OCI-LY1 (cell line): ENCODE results near the gene CD2BP2.

ENCODE experiments used
- H2AFZ ChIP-seq: fragments of 200-600 bp; sonication (generic), shearing (Covaris generic); 2 replicates; pipeline ENCODE4 v1.6.0; 2014; ENCODE audit warnings: antibody characterized with exemption, mild to moderate bottlenecking, low read length
- H3F3A ChIP-seq: fragments of 200-600 bp; sonication (generic), shearing (Covaris generic); 2 replicates; pipeline ENCODE4 v1.6.0; 2014; ENCODE audit warnings: mild to moderate bottlenecking, antibody characterized with exemption, low read length, moderate library complexity; ENCODE audit not compliant: insufficient read depth
- H3K27ac ChIP-seq: fragments of 200-600 bp; sonication (generic); 2 replicates; pipeline ENCODE4 v1.5.1; 2014; ENCODE audit warnings: low read length, mixed run types, mild to moderate bottlenecking, low read depth; ENCODE audit not compliant: poor library complexity, severe bottlenecking
- H3K27me3 ChIP-seq: fragments of 200-600 bp; sonication (generic); 2 replicates; pipeline ENCODE4 v1.6.0; 2014; ENCODE audit warnings: antibody characterized with exemption, mild to moderate bottlenecking, low read length, moderate library complexity; ENCODE audit not compliant: insufficient read depth
- H3K36me3 ChIP-seq: fragments of 200-600 bp; sonication (generic); 2 replicates; pipeline ENCODE4 v1.6.1; 2014; ENCODE audit warnings: mild to moderate bottlenecking, antibody characterized with exemption, low read length, moderate library complexity, mixed read lengths; ENCODE audit not compliant: insufficient read depth
- H3K4me1 ChIP-seq: fragments of 200-600 bp; sonication (generic); 2 replicates; pipeline ENCODE4 v1.5.1; 2014; ENCODE audit warnings: mild to moderate bottlenecking, low read length, moderate library complexity; ENCODE audit not compliant: insufficient read depth, severe bottlenecking
- H3K4me2 ChIP-seq: fragments of 200-600 bp; sonication (generic), shearing (Covaris generic); 2 replicates; pipeline ENCODE4 v1.6.1; 2014; ENCODE audit warnings: low read length
- H3K4me3 ChIP-seq: fragments of 200-600 bp; sonication (generic); 2 replicates; pipeline ENCODE4 v1.5.1; 2014; ENCODE audit warnings: low read length, low read depth, mild to moderate bottlenecking, mixed read lengths; ENCODE audit not compliant: poor library complexity, severe bottlenecking
- H3K79me2 ChIP-seq: fragments of 200-600 bp; shearing (Covaris generic); 2 replicates; pipeline ENCODE4 v1.6.1; 2016; ENCODE audit warnings: mixed run types, low read length, mixed read lengths; ENCODE audit not compliant: insufficient read depth
- H3K9ac ChIP-seq: fragments of 200-600 bp; sonication (generic), shearing (Covaris generic); 2 replicates; pipeline ENCODE4 v1.6.1; 2014; ENCODE audit warnings: mild to moderate bottlenecking, low read length, mixed read lengths
- H3K9me2 ChIP-seq: fragments of 200-600 bp; sonication (generic), shearing (Covaris generic); 2 replicates; pipeline ENCODE4 v1.6.1; 2014; ENCODE audit warnings: low read depth, mild to moderate bottlenecking, low read length, mixed read lengths
- H3K9me3 ChIP-seq: fragments of 200-600 bp; shearing (Covaris generic); 2 replicates; pipeline ENCODE4 v1.6.1; 2014; ENCODE audit warnings: low read length, mixed read lengths
- H4K20me1 ChIP-seq: fragments of 200-600 bp; sonication (generic), shearing (Covaris generic); 2 replicates; pipeline ENCODE4 v1.6.0; 2016; ENCODE audit warnings: mild to moderate bottlenecking, low read length; ENCODE audit not compliant: insufficient read depth
- EZH2 ChIP-seq: fragments of 200-600 bp; sonication (generic), shearing (Covaris generic); IDR thresholded peaks from 2 replicates; pipeline ENCODE4 v1.8.0; 2017; ENCODE audit warnings: borderline replicate concordance, mixed run types, mild to moderate bottlenecking, antibody characterized with exemption, low read length, moderate library complexity, mixed read lengths
- TF ChIP-seq, protein P1 (sequence below): fragments of 200-600 bp; sonication (generic), shearing (Covaris generic); IDR thresholded peaks from 2 replicates; pipeline ENCODE4 v1.5.1; 2017; ENCODE audit warnings: mild to moderate bottlenecking, antibody characterized with exemption, low read length, moderate library complexity, mixed read lengths

CD2BP2 gene

DNA sequence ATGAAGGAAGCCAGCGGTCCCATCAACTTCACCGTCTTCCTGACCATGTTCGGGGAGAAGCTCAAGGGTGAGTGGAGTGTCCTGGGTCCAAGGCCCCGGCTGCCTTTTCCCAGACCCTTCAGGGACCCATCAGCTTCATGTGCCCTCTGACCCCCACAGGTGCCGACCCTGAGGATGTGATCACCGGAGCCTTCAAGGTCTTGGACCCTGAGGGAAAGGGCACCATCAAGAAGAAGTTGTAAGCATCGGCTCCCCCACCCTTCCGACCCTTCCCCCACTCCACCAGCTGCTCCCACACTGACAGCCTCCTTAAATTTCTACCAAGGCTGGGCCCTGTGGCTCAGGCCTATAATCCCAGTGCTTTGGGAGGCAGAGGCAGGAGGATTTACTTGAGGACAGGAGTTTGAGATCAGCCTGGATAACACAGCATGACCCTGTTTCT, 21.4 kb upstream of the CD2BP2 start:
- H3K9me2 ChIP-seq = no peaks in the 10 kb centered on the region
- no peaks in the 10 kb centered on the region for H4K20me1 ChIP-seq
- TF ChIP-seq, protein P1, sequence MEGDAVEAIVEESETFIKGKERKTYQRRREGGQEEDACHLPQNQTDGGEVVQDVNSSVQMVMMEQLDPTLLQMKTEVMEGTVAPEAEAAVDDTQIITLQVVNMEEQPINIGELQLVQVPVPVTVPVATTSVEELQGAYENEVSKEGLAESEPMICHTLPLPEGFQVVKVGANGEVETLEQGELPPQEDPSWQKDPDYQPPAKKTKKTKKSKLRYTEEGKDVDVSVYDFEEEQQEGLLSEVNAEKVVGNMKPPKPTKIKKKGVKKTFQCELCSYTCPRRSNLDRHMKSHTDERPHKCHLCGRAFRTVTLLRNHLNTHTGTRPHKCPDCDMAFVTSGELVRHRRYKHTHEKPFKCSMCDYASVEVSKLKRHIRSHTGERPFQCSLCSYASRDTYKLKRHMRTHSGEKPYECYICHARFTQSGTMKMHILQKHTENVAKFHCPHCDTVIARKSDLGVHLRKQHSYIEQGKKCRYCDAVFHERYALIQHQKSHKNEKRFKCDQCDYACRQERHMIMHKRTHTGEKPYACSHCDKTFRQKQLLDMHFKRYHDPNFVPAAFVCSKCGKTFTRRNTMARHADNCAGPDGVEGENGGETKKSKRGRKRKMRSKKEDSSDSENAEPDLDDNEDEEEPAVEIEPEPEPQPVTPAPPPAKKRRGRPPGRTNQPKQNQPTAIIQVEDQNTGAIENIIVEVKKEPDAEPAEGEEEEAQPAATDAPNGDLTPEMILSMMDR = no peak
- TF ChIP-seq EZH2 = no peak
- no peak overlapping the region for H2AFZ ChIP-seq
- no peak overlapping the region for H3K4me3 ChIP-seq
- peaks cover 11% of the 10 kb centered on the region; the same call in 1 of the 2 replicates for H3F3A ChIP-seq
- no peaks in the 10 kb centered on the region for H3K79me2 ChIP-seq
- peaks cover 54% of the 10 kb centered on the region for H3K4me1 ChIP-seq
- no peaks in the 10 kb centered on the region for H3K27me3 ChIP-seq
- no peak overlapping the region for H3K27ac ChIP-seq
- no peak overlapping the region for H3K4me2 ChIP-seq
- H3K36me3 ChIP-seq = peaks cover 14% of the 10 kb centered on the region; the same call in 1 of the 2 replicates
- no peaks in the 10 kb centered on the region for H3K9me3 ChIP-seq
- no peak overlapping the region for H3K9ac ChIP-seq

DNA sequence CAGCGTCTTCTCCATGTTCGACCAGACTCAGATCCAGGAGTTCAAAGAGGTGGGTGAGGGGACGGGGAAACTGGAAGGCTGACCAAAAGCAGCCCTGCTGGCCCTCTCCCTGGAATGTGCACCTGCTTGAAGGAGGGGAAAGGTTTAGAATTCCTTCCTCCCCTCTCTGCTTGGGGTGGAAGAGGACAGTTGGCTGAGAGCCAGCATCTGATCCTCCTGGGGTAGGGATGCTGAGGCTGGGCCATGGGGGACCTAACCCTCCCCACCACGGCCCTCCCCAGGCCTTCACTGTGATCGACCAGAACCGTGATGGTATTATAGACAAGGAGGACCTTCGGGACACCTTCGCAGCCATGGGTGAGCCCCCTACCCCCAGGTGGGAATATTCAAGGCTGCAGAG, 20.8 kb upstream of the CD2BP2 start:
- Histone ChIP-seq H3K9me3 (no peaks in the 10 kb centered on the region), H3K4me2 (no peak overlapping the region), H3K9ac (no peak overlapping the region), H4K20me1 (no peaks in the 10 kb centered on the region), H3K4me1 (peaks cover 52% of the 10 kb centered on the region), H3K4me3 (no peak overlapping the region), H3F3A (peaks cover 10% of the 10 kb centered on the region; the same call in 1 of the 2 replicates), H3K9me2 (no peaks in the 10 kb centered on the region), H3K36me3 (peaks cover 14% of the 10 kb centered on the region; the same call in 1 of the 2 replicates), H2AFZ (no peak overlapping the region), H3K27ac (no peak overlapping the region), H3K27me3 (no peaks in the 10 kb centered on the region), H3K79me2 (no peaks in the 10 kb centered on the region)
- TF ChIP-seq, protein P1 = no peak

DNA sequence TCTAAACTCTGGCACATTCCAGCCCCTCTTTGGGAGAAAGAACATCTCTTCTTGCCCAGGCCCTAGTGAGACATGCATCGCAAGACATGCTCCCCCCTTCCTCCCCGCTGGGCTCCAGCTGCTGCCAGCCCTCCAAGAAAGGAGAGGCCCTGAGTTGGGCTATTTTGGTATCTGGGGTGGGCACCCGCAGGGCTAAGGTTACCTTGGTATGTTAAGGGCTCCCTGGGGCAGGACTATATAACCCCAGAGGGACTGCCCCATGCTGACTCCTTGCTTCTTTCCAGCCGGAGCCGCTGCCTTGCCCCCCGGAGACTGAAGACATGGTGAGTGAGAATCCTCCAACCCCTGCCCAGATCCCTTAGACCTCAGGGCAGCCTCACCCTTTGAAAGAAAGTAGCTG, 19.4 kb upstream of the CD2BP2 start, which contains the start of gene MYL11:
Gene MYL11, plus strand, starts transcription at position 265 of the 400 bp plus-strand sequence. Its CDS starts 56 bp downstream, at position 321.
- no peak for TF ChIP-seq EZH2
- TF ChIP-seq, protein P1 = no peak
- H3K79me2 ChIP-seq = peaks cover 3% of the 10 kb centered on the region
- no peak within 1 kb of the TSS for H3K27ac ChIP-seq
- H2AFZ ChIP-seq = no peak within 1 kb of the TSS
- H3F3A ChIP-seq = no peaks in the 10 kb centered on the region
- H4K20me1 ChIP-seq = no peaks in the 10 kb centered on the region
- H3K9me2 ChIP-seq = no peaks in the 10 kb centered on the region
- no peak within 1 kb of the TSS for H3K4me3 ChIP-seq
- H3K9me3 ChIP-seq = no peaks in the 10 kb centered on the region
- H3K4me1 ChIP-seq = peaks cover 39% of the 10 kb centered on the region
- H3K9ac ChIP-seq = no peak within 1 kb of the TSS
- no peak within 1 kb of the TSS for H3K4me2 ChIP-seq
- H3K36me3 ChIP-seq = peaks cover 4% of the 10 kb centered on the region; the same call in 1 of the 2 replicates
- H3K27me3 ChIP-seq = no peaks in the 10 kb centered on the region
